Neuronal stem cell (in vitro differentiated cells): ENCODE measurements around the gene PLPP1.

Experiments
- DNase-seq: peaks from one replicate; pipeline ENCODE4 v3.0.0-alpha.2; 2013; ENCODE audit warnings: low spot score
- H2AFZ ChIP-seq: one replicate; pipeline ENCODE4 v1.6.1; 2013; ENCODE audit warnings: mild to moderate bottlenecking, low read length, inconsistent platforms
- H2AK5ac ChIP-seq: 2 replicates; pipeline ENCODE4 v1.6.1; 2013; ENCODE audit warnings: low read depth, mild to moderate bottlenecking, inconsistent platforms, low read length, moderate library complexity, mixed read lengths
- H2BK120ac ChIP-seq: 2 replicates; pipeline ENCODE4 v1.6.1; 2013; ENCODE audit warnings: low read depth, mild to moderate bottlenecking, inconsistent platforms, low read length, moderate library complexity, mixed read lengths
- H2BK12ac ChIP-seq: one replicate; pipeline ENCODE4 v1.6.1; 2013; ENCODE audit warnings: low read length, inconsistent platforms
- H2BK15ac ChIP-seq: 2 replicates; pipeline ENCODE4 v1.6.1; 2013; ENCODE audit warnings: mild to moderate bottlenecking, low read length, inconsistent platforms, mixed read lengths
- H2BK5ac ChIP-seq: one replicate; pipeline ENCODE4 v1.6.1; 2013; ENCODE audit warnings: inconsistent platforms, mild to moderate bottlenecking, low read length, moderate library complexity
- H3K14ac ChIP-seq: one replicate; pipeline ENCODE4 v1.6.1; 2013; ENCODE audit warnings: low read length, inconsistent platforms
- H3K18ac ChIP-seq: 2 replicates; pipeline ENCODE4 v1.6.1; 2013; ENCODE audit warnings: low read length, inconsistent platforms
- H3K23ac ChIP-seq: 2 replicates; pipeline ENCODE4 v1.6.1; 2013; ENCODE audit warnings: low read depth, mild to moderate bottlenecking, mixed read lengths, low read length, inconsistent platforms; ENCODE audit not compliant: poor library complexity
- H3K27ac ChIP-seq: replicated peaks from 3 replicates; pipeline ENCODE4 v1.5.1; 2013; ENCODE audit warnings: low read length, inconsistent platforms
- H3K27me3 ChIP-seq, 3 experiments: 2 replicates each; pipeline ENCODE4 v1.6.1; 2013; ENCODE audit warnings: low read length in 3 of 3, mild to moderate bottlenecking in 2 of 3, inconsistent platforms in 1 of 3, low read depth in 1 of 3, mixed read lengths in 1 of 3, moderate library complexity in 1 of 3; ENCODE audit not compliant: control insufficient read depth in 3 of 3, insufficient read depth in 3 of 3
- H3K36me3 ChIP-seq, 2 donors: replicated peaks in 1 of 2; 2 replicates each; pipeline ENCODE4 v1.6.1; 2013; ENCODE audit warnings: low read length in 2 of 2; ENCODE audit not compliant: control insufficient read depth in 2 of 2, insufficient read depth in 2 of 2
- H3K4ac ChIP-seq: 2 replicates; pipeline ENCODE4 v1.6.1; 2013; ENCODE audit warnings: inconsistent platforms, mild to moderate bottlenecking, low read length, moderate library complexity
- H3K4me1 ChIP-seq, 2 donors: 1 replicate in 1 of 2; 2 replicates in 1 of 2; pipeline ENCODE4 v1.6.1; 2013; ENCODE audit warnings: low read length in 2 of 2, low read depth in 1 of 2; ENCODE audit not compliant: control insufficient read depth in 2 of 2, insufficient read depth in 1 of 2
- H3K4me2 ChIP-seq: one replicate; pipeline ENCODE4 v1.6.1; 2013; ENCODE audit warnings: mild to moderate bottlenecking, low read length, inconsistent platforms; ENCODE audit not compliant: insufficient read depth, poor library complexity, severe bottlenecking
- H3K4me3 ChIP-seq, 2 donors: 2 replicates each; pipeline ENCODE4 v1.5.1; 2013; ENCODE audit warnings: low read length in 2 of 2, mild to moderate bottlenecking in 2 of 2, inconsistent platforms in 1 of 2, moderate library complexity in 1 of 2
- H3K79me1 ChIP-seq: one replicate; pipeline ENCODE4 v1.6.1; 2013; ENCODE audit warnings: low read depth, mild to moderate bottlenecking, inconsistent platforms, low read length, moderate library complexity
- H3K9ac ChIP-seq: one replicate; pipeline ENCODE4 v1.6.1; 2013; ENCODE audit warnings: mild to moderate bottlenecking, low read depth, low read length, inconsistent platforms; ENCODE audit not compliant: poor library complexity
- H3K9me3 ChIP-seq, 2 donors: replicated peaks in 1 of 2; 2 replicates each; pipeline versions ENCODE3 to v1.6.1; 2013; ENCODE audit warnings: low read length in 2 of 2, mild to moderate bottlenecking in 2 of 2, inconsistent platforms in 1 of 2, low read depth in 1 of 2, mixed read lengths in 1 of 2, moderate library complexity in 1 of 2; ENCODE audit not compliant: control insufficient read depth in 2 of 2, insufficient read depth in 1 of 2
- H4K8ac ChIP-seq: one replicate; pipeline ENCODE4 v1.6.1; 2013; ENCODE audit warnings: low read depth, mild to moderate bottlenecking, inconsistent platforms, low read length, moderate library complexity
- H4K91ac ChIP-seq: one replicate; pipeline ENCODE4 v1.6.1; 2013; ENCODE audit warnings: low read length, low read depth, mild to moderate bottlenecking, inconsistent platforms; ENCODE audit not compliant: poor library complexity
- WGBS, 2 donors: extraction: QIAGEN DNeasy Blood & Tissue Kit; methylation state at CpG; one replicate each; pipeline ENCODE4 v1.1.7; 2013; ENCODE audit warnings: missing lambda C conversion rate in 2 of 2, mixed read lengths in 1 of 2; ENCODE audit not compliant: insufficient read length in 2 of 2, insufficient replicate concordance in 1 of 2; ENCODE audit errors: extremely low coverage in 2 of 2; 5-methylcytosine and 5-hydroxymethylcytosine counted together

The PLPP1 gene

DNA sequence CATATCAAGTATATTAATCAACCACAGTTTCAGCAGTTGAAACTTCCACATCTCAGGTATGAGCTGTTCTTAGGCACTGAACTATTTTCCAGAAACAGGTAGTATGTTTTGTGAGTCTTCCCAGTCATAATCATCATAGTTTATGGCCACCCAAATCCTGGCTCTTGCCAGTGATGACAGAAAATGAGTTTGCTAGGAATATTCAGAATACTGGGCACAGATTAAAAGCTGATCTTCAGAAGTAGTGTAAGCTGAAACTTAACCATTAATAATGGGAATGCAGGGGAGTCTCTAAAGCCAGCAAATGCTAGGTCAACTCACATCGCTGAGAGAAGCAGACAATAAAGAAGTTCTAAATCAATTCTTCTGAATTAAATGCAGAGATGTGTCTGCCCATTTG, 64.5 kb downstream of the PLPP1 start:
- Histone ChIP-seq H3K79me1 (no peaks in the 10 kb centered on the region), H4K91ac (no peak overlapping the region), H3K36me3 (no peaks in the 10 kb centered on the region), H3K4me3 (no peak overlapping the region), H4K8ac (no peak overlapping the region), H3K4ac (no peak overlapping the region), H2BK120ac (no peak overlapping the region), H3K14ac (no peak overlapping the region), H3K4me2 (no peak overlapping the region), H3K4me1 (no peaks in the 10 kb centered on the region), H2AFZ (no peak overlapping the region), H3K18ac (no peak overlapping the region), H3K9me3 (no peaks in the 10 kb centered on the region), H2BK15ac (no peak overlapping the region), H3K9ac (no peak overlapping the region), H2AK5ac (no peak overlapping the region), H3K27ac (no peak overlapping the region), H2BK12ac (no peak overlapping the region), H2BK5ac (no peak overlapping the region), H3K27me3 (no peaks in the 10 kb centered on the region), H3K23ac (no peak overlapping the region)
- WGBS, 2 donors: no CpG with 5 or more reads among the region's 1 CpG
- no peak for DNase-seq

DNA sequence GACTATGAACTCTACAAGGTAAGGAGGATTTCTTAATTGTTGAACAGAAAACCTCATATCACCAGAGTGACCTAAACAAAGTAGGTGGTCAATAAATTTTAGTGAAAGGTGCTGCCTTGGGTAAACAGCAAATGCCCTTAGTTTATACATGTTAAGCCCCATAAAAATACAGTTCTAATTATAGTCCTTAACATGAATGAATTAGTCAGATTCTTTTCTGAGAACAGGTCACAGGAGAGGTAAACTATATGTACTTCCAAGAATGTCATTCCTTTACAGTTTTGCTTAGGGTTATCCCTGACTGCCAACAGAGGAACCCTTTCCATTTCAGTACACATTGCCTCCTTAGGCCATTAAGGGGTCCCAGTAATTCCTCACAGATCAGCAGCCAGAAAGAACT, 64.9 kb downstream of the PLPP1 start:
- H3K9ac ChIP-seq: no peak overlapping the region
- H3K14ac ChIP-seq: no peak overlapping the region
- no peak overlapping the region for H4K91ac ChIP-seq
- no peak overlapping the region for H2AFZ ChIP-seq
- no peaks in the 10 kb centered on the region for H3K79me1 ChIP-seq
- H2BK5ac ChIP-seq: no peak overlapping the region
- H3K9me3 ChIP-seq: no peaks in the 10 kb centered on the region
- no peak overlapping the region for H3K27ac ChIP-seq
- no peak for DNase-seq
- no peak overlapping the region for H2BK12ac ChIP-seq
- H3K23ac ChIP-seq: no peak overlapping the region
- no peak overlapping the region for H2BK120ac ChIP-seq
- no peak overlapping the region for H3K18ac ChIP-seq
- H3K4me1 ChIP-seq: no peaks in the 10 kb centered on the region
- H3K4me2 ChIP-seq: no peak overlapping the region
- no peaks in the 10 kb centered on the region for H3K27me3 ChIP-seq
- no peak overlapping the region for H3K4ac ChIP-seq
- H3K36me3 ChIP-seq: no peaks in the 10 kb centered on the region
- H2BK15ac ChIP-seq: no peak overlapping the region
- no peak overlapping the region for H2AK5ac ChIP-seq
- no peak overlapping the region for H3K4me3 ChIP-seq
- H4K8ac ChIP-seq: no peak overlapping the region

DNA sequence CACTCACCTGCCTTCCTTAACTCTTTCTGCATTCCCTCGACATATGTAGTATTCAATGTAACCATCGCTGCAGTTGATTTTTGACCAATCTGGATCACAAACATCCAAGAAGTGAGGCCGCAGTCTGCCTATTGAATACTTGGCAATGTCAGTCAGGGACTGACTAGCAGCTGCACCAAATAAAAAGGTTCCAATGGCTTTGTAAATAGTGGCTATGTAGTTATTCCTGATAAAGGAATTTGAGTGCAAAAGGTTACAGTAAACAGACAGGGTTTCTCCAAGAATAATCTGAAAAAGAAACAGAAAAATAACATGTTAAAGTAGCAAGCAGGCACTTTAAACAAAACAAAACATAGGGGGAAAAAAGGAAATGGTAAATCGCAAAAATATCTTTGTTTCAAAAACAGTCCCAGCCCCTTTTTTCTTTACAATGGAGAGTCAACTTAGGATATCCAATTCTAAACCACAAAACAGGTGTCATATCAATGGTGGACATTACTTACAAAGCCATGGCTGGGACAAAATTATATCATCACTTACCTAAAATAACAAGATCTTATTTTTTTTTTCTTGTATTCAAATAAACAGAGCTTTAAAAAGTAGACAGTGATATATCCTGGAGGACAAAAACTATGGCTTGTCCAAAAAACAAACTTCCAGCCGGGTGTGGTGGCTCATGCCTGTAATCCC, 66.8 kb downstream of the PLPP1 start:
- no peak overlapping the region for H3K4me2 ChIP-seq
- no peaks in the 10 kb centered on the region for H3K4me1 ChIP-seq
- no peaks in the 10 kb centered on the region for H3K79me1 ChIP-seq
- no peak overlapping the region for H2BK5ac ChIP-seq
- no peak overlapping the region for H3K23ac ChIP-seq
- no peak overlapping the region for H2AK5ac ChIP-seq
- H3K36me3 ChIP-seq: no peaks in the 10 kb centered on the region
- H3K9ac ChIP-seq: no peak overlapping the region
- H4K91ac ChIP-seq: no peak overlapping the region
- no peak overlapping the region for H3K18ac ChIP-seq
- H3K14ac ChIP-seq: no peak overlapping the region
- H2AFZ ChIP-seq: no peak overlapping the region
- no peaks in the 10 kb centered on the region for H3K9me3 ChIP-seq
- H2BK12ac ChIP-seq: no peak overlapping the region
- no peak overlapping the region for H4K8ac ChIP-seq
- no peak for DNase-seq
- WGBS, 2 donors: no CpG with 5 or more reads among the region's 5 CpGs
- H3K4ac ChIP-seq: no peak overlapping the region
- H2BK15ac ChIP-seq: no peak overlapping the region
- no peak overlapping the region for H3K4me3 ChIP-seq
- H3K27me3 ChIP-seq: no peaks in the 10 kb centered on the region
- no peak overlapping the region for H2BK120ac ChIP-seq
- H3K27ac ChIP-seq: no peak overlapping the region

DNA sequence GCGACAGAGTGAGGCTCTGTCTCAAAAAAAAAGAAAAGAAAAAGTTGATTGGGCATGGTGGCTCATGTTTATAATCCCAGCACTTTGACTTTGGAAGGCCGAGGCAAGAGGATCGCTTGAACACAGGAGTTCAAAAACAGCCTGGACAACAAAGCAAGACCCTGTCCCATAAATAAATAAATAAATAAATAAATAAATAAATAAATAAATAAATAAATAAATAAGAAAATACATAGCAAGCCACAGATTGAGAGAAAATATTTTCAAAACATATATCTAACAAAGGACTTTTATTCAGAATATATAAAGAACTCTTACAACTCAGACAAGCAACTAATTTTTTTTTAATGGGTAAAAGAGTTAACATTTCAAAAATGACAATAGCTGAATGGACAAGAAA, 71.2 kb downstream of the PLPP1 start:
- Histone ChIP-seq H3K36me3 (no peaks in the 10 kb centered on the region), H3K27me3 (no peaks in the 10 kb centered on the region), H2BK15ac (no peak overlapping the region), H3K18ac (no peak overlapping the region), H3K79me1 (no peaks in the 10 kb centered on the region), H2AK5ac (no peak overlapping the region), H3K23ac (no peak overlapping the region), H2BK5ac (no peak overlapping the region), H3K4me1 (no peaks in the 10 kb centered on the region), H3K9me3 (no peaks in the 10 kb centered on the region), H2BK120ac (no peak overlapping the region), H3K4me2 (no peak overlapping the region), H3K4ac (no peak overlapping the region), H3K27ac (no peak overlapping the region), H2AFZ (no peak overlapping the region), H2BK12ac (no peak overlapping the region), H4K91ac (no peak overlapping the region), H3K9ac (no peak overlapping the region), H4K8ac (no peak overlapping the region), H3K14ac (no peak overlapping the region), H3K4me3 (no peak overlapping the region)
- no CpG with 5 or more reads among the region's 3 CpGs for WGBS, 2 donors
- no peak for DNase-seq
